ENCODE data around the gene BNIPL.

Gene BNIPL

GRCh38 chr1:151011154-151011850 is 25.1 kb upstream of the BNIPL start:
- Histone ChIP-seq H3K9ac (ENCODE audit: low read length) (no peak overlapping the region), H3K27ac (ENCODE audit: low read length) (no peak overlapping the region), H3K36me3 (ENCODE audit: control insufficient read depth, low read depth, low read length) (no peaks in the 10 kb centered on the region), H3K9me3 (ENCODE audit: control insufficient read depth, low read depth, low read length) (no peaks in the 10 kb centered on the region), H3K4me1 (ENCODE audit: control insufficient read depth, low read depth, low read length) (peaks cover 16% of the 10 kb centered on the region), H3K27me3 (ENCODE audit: control insufficient read depth, insufficient read depth, low read length) (no peaks in the 10 kb centered on the region), H3K4me3 (ENCODE audit: low read length) (no peak overlapping the region)

GRCh38 chr1:151012684-151013471 is 23.5 kb upstream of the BNIPL start:
- Histone ChIP-seq H3K9me3 (ENCODE audit: control insufficient read depth, low read depth, low read length) (no peaks in the 10 kb centered on the region), H3K27me3 (ENCODE audit: control insufficient read depth, insufficient read depth, low read length) (no peaks in the 10 kb centered on the region), H3K9ac (ENCODE audit: low read length) (no peak overlapping the region), H3K27ac (ENCODE audit: low read length) (no peak overlapping the region), H3K4me3 (ENCODE audit: low read length) (no peak overlapping the region), H3K4me1 (ENCODE audit: control insufficient read depth, low read depth, low read length) (peaks cover 7% of the 10 kb centered on the region), H3K36me3 (ENCODE audit: control insufficient read depth, low read depth, low read length) (no peaks in the 10 kb centered on the region)

GRCh38 chr1:151013518-151013917 is 22.9 kb upstream of the BNIPL start:
- Histone ChIP-seq H3K4me1 (ENCODE audit: control insufficient read depth, low read depth, low read length) (peaks cover 4% of the 10 kb centered on the region), H3K27ac (ENCODE audit: low read length) (no peak overlapping the region), H3K9ac (ENCODE audit: low read length) (no peak overlapping the region), H3K4me3 (ENCODE audit: low read length) (no peak overlapping the region), H3K36me3 (ENCODE audit: control insufficient read depth, low read depth, low read length) (no peaks in the 10 kb centered on the region), H3K27me3 (ENCODE audit: control insufficient read depth, insufficient read depth, low read length) (no peaks in the 10 kb centered on the region), H3K9me3 (ENCODE audit: control insufficient read depth, low read depth, low read length) (no peaks in the 10 kb centered on the region)

DNA sequence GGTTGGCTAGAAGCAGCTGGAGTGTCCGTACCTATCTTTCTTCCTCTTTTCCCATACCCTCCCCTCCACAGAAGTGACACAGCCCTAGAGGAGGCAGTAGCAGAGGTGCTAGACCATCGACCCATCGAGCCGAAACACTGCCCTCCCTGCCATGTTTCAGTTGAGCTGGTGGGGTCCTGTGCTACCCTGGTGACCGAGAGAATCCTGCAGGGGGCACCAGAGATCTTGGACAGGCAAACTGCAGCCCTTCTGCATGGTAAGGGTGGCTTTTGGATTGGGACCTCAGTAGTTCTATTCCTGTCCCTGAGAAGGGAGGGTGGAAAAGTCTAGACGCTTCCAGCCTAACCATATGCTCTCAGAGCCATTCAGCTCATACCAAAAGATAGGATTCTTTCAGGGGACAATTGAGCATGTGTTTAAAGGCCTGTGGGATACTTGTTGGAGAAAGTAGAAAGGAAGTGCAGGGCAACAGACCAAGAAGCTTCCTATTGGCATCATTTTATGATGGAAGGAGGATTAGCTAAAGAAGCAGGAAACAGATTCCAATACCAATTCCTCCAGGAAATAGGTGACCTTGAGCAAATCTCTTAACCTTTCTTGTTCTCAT is 11.7 kb upstream of the BNIPL start:
- peaks cover 20% of the 10 kb centered on the region for H3K36me3 ChIP-seq (ENCODE audit: control insufficient read depth, low read depth, low read length)
- no peak overlapping the region for H3K4me3 ChIP-seq (ENCODE audit: low read length)
- H3K27ac ChIP-seq (ENCODE audit: low read length) = no peak overlapping the region
- no peaks in the 10 kb centered on the region for H3K4me1 ChIP-seq (ENCODE audit: control insufficient read depth, low read depth, low read length)
- H3K9ac ChIP-seq (ENCODE audit: low read length) = no peak overlapping the region
- no peaks in the 10 kb centered on the region for H3K27me3 ChIP-seq (ENCODE audit: control insufficient read depth, insufficient read depth, low read length)
- no peaks in the 10 kb centered on the region for H3K9me3 ChIP-seq (ENCODE audit: control insufficient read depth, low read depth, low read length)

DNA sequence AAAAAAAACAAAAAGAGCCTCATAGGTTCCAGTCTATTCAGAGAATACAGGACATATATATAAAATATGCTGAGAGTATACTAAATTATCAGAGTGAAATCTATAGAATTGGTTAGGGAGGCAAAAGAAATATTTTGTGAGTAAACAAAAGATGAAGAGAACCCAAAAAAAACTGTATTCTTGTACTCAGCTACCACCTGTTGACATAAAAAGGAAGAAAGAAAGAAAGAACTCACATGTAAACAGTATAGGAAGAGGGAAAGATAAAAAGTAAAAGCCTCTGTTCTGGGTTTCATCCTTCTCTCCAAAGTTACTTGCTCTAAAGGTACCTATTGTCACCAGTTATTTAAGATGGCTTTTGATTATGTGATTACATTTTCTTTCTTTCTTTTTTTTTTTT is 9.9 kb upstream of the BNIPL start:
- Histone ChIP-seq H3K27me3 (ENCODE audit: control insufficient read depth, insufficient read depth, low read length) (no peaks in the 10 kb centered on the region), H3K9me3 (ENCODE audit: control insufficient read depth, low read depth, low read length) (no peaks in the 10 kb centered on the region), H3K4me3 (ENCODE audit: low read length) (no peak overlapping the region), H3K36me3 (ENCODE audit: control insufficient read depth, low read depth, low read length) (peaks cover 20% of the 10 kb centered on the region), H3K9ac (ENCODE audit: low read length) (no peak overlapping the region), H3K4me1 (ENCODE audit: control insufficient read depth, low read depth, low read length) (no peaks in the 10 kb centered on the region), H3K27ac (ENCODE audit: low read length) (no peak overlapping the region)

DNA sequence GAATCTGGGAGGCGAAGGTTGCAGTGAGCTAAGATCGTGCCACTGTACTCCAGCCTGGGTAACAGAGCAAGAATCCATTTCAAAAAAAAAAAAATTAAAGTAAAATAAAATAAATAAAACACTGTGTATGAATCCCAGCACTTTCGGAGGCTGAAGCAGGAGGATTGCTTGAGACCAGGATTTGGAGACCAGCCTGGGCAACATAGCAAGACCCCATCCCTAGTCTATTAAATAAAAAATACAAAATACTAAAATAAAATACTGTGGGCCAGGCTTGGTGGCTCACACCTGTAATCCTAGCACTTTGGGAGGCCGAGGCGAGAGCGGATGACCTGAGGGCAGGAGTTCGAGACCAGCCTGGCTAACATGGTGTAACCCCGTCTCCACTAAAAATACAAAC is 4.2 kb upstream of the BNIPL start:
- Histone ChIP-seq H3K27me3 (ENCODE audit: control insufficient read depth, insufficient read depth, low read length) (no peaks in the 10 kb centered on the region), H3K9ac (ENCODE audit: low read length) (no peak overlapping the region), H3K9me3 (ENCODE audit: control insufficient read depth, low read depth, low read length) (no peaks in the 10 kb centered on the region), H3K36me3 (ENCODE audit: control insufficient read depth, low read depth, low read length) (peaks cover 17% of the 10 kb centered on the region), H3K27ac (ENCODE audit: low read length) (no peak overlapping the region), H3K4me3 (ENCODE audit: low read length) (no peak overlapping the region), H3K4me1 (ENCODE audit: control insufficient read depth, low read depth, low read length) (peaks cover 8% of the 10 kb centered on the region)

GRCh38 chr1:151035167-151035566 is 1.2 kb upstream of the BNIPL start:
- Histone ChIP-seq H3K27ac (ENCODE audit: low read length) (no peak overlapping the region), H3K9me3 (ENCODE audit: control insufficient read depth, low read depth, low read length) (no peaks in the 10 kb centered on the region), H3K36me3 (ENCODE audit: control insufficient read depth, low read depth, low read length) (peaks cover 9% of the 10 kb centered on the region), H3K9ac (ENCODE audit: low read length) (no peak overlapping the region), H3K4me3 (ENCODE audit: low read length) (no peak overlapping the region), H3K27me3 (ENCODE audit: control insufficient read depth, insufficient read depth, low read length) (no peaks in the 10 kb centered on the region), H3K4me1 (ENCODE audit: control insufficient read depth, low read depth, low read length) (peaks cover 8% of the 10 kb centered on the region)

- peaks cover 9% of the 10 kb centered on the region for H3K36me3 ChIP-seq (ENCODE audit: control insufficient read depth, low read depth, low read length)
Measured at GRCh38 chr1:151037032-151037431, 646 bp downstream of the BNIPL start.

DNA sequence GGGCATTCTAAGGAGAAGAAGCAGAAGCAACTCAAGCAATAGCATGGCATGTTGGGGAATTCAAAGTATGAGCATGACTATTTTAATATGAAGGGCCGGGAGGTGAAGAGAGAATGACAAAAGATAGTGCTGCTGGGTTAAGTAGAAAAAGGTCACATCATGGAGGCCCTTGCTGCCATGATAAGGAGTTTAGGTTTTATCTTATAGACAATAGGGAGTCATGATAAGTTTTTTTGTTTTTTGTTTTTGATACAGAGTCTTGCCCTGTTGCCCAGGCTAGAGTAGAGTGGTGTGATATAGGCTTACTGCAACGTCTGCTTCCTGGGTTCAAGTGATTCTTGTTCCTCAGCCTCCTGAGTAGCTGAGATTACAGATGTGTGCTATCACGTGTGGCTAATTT is 3.1 kb downstream of the BNIPL start:
- H3K4me1 ChIP-seq (ENCODE audit: control insufficient read depth, low read depth, low read length) = peaks cover 8% of the 10 kb centered on the region
- H3K9ac ChIP-seq (ENCODE audit: low read length) = no peak overlapping the region
- no peaks in the 10 kb centered on the region for H3K27me3 ChIP-seq (ENCODE audit: control insufficient read depth, insufficient read depth, low read length)
- no peak overlapping the region for H3K27ac ChIP-seq (ENCODE audit: low read length)
- H3K4me3 ChIP-seq (ENCODE audit: low read length) = no peak overlapping the region
- no peaks in the 10 kb centered on the region for H3K9me3 ChIP-seq (ENCODE audit: control insufficient read depth, low read depth, low read length)
- H3K36me3 ChIP-seq (ENCODE audit: control insufficient read depth, low read depth, low read length) = peaks cover 4% of the 10 kb centered on the region

More at GRCh38 chr1:151037032-151037431, 646 bp downstream of the BNIPL start:
- Histone ChIP-seq H3K9me3 (ENCODE audit: control insufficient read depth, low read depth, low read length) (no peaks in the 10 kb centered on the region), H3K27ac (ENCODE audit: low read length) (no peak overlapping the region), H3K4me1 (ENCODE audit: control insufficient read depth, low read depth, low read length) (peaks cover 8% of the 10 kb centered on the region), H3K27me3 (ENCODE audit: control insufficient read depth, insufficient read depth, low read length) (no peaks in the 10 kb centered on the region), H3K9ac (ENCODE audit: low read length) (no peak overlapping the region), H3K4me3 (ENCODE audit: low read length) (no peak overlapping the region)

DNA sequence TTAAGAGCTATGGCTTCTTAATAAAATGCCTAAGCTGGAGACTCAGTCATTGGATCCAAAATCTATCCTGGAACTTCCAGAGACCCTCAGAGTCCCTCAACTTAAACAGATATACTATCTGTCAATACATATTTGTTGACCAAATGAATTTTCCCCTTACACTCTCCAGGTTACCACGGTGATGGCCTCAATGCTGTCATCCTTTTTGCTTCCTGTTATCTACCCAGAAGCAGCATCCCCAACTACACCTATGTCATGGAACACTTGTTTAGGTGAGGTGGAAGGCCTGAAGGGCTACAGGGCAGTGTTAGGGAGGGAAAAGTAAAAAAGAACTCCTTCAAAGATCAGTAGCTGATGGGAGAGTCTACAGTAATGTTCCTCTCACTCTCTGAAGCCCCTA is 6.8 kb downstream of the BNIPL start:
- no peak overlapping the region for H3K9ac ChIP-seq (ENCODE audit: low read length)
- no peaks in the 10 kb centered on the region for H3K9me3 ChIP-seq (ENCODE audit: control insufficient read depth, low read depth, low read length)
- H3K4me1 ChIP-seq (ENCODE audit: control insufficient read depth, low read depth, low read length) = no peaks in the 10 kb centered on the region
- no peaks in the 10 kb centered on the region for H3K27me3 ChIP-seq (ENCODE audit: control insufficient read depth, insufficient read depth, low read length)
- no peak overlapping the region for H3K4me3 ChIP-seq (ENCODE audit: low read length)
- H3K36me3 ChIP-seq (ENCODE audit: control insufficient read depth, low read depth, low read length) = no peaks in the 10 kb centered on the region
- H3K27ac ChIP-seq (ENCODE audit: low read length) = no peak overlapping the region

DNA sequence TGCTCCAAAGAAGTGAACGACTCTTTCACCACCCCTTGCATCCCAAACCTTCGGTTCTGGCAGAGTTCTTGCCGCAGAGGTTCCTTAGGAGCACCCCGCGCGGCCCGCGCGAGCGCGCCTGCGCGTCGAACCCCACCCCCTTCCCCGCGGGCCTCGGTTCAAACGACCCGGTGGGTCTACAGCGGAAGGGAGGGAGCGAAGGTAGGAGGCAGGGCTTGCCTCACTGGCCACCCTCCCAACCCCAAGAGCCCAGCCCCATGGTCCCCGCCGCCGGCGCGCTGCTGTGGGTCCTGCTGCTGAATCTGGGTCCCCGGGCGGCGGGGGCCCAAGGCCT is 11.2 kb downstream of the BNIPL start, which contains the start of gene C1orf56:
TSS of gene C1orf56 (plus strand) at position 161 of the 334 bp plus-strand sequence. CDS start at position 258, 97 bp downstream.
- Histone ChIP-seq H3K27me3 (ENCODE audit: control insufficient read depth, insufficient read depth, low read length) (no peaks in the 10 kb centered on the region), H3K4me1 (ENCODE audit: control insufficient read depth, low read depth, low read length) (no peaks in the 10 kb centered on the region), H3K4me3 (ENCODE audit: low read length) (peak within 1 kb of the TSS; percentile 85), H3K9me3 (ENCODE audit: control insufficient read depth, low read depth, low read length) (no peaks in the 10 kb centered on the region), H3K27ac (ENCODE audit: low read length) (peak within 1 kb of the TSS; percentile 37), H3K36me3 (ENCODE audit: control insufficient read depth, low read depth, low read length) (peaks cover 10% of the 10 kb centered on the region), H3K9ac (ENCODE audit: low read length) (peak within 1 kb of the TSS; percentile 84)

Measured in iPS-18a (cell line).